HG03159 (cell line): Measurements from ENCODE around the gene MSI2.

Experiments
- ATAC-seq: cut with Tn5 transposase; IDR thresholded peaks from one replicate; pipeline ENCODE4 v1.9.1; 2021; ENCODE audit warnings: mild to moderate bottlenecking, moderate library complexity; ENCODE audit not compliant: unreplicated experiment

MSI2 gene

GRCh38 chr17:57338257-57338914 lies 82.1 kb downstream of the MSI2 start:
- ATAC-seq: peak; percentile 67

DNA sequence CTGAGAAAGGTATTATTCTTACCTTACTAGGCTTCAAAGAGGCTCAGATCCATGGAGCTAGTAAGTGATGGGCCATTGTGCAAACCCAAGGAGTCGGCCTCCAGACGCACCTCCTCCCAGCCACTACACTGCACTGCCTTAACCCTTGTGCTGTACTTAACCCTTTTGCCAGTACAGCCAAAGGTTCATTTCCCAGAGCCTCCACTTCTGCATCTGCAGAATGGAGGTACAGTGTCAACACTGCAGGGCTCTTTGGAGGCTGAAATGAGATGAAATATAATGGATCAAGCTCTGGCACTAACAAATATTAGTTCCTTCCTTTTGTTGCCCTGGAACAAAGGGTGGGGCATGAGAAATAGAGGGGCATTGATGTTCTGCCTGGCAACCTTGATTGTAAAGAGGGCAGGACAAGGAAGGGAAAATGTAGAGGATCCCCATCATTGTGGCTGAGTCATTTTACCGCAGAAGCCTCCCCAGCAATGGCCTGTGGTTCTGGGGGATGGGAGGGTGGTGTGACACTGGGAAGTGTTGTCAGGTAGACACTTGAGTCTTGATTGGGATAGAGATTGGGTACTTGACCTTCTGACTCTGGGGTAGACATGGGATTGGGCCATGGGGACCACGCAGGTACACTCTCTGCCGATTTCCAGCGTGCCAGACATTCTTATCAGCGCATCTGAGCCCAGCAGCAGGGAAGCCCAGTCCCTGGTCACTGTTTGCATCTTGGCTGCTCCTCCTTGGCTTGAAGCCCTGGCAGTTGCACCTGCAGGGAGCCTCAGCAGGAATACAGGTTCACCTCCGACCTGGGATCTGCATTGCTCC lies 84.0 kb downstream of the MSI2 start:
- no peak for ATAC-seq

GRCh38 chr17:57341611-57342540 lies 85.6 kb downstream of the MSI2 start:
- no peak for ATAC-seq

DNA sequence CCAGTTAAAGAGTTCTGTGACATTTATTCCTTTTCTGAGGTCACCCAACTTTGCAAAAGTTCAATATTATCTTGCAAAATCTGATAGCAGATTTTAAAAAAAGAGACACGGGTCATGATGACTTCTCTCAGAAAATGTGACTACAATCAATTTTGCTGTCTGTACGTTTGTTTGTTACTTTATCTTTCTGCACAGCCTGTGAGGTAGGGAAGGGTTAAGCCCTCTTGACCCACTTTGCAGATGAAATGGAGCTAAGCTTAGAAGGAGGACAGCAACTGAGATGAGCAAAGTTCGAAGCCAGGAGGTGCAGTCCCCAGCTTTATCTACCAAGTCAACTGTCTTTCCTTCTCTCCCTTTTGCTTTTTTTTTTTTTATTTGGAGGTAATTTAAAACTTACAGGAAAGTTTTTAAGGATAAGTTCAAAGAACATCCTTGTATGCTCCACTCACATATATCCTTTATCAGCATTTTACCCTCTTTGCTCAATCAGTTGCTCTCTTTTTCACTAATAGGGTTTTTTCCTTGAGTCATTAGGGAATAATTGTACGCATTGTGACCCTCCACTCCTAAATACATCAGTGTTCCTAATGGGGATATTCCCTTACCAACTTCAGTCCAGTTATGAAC lies 86.8 kb downstream of the MSI2 start:
- ATAC-seq: no peak

GRCh38 chr17:57343717-57344116 lies 87.4 kb downstream of the MSI2 start:
- no peak for ATAC-seq

DNA sequence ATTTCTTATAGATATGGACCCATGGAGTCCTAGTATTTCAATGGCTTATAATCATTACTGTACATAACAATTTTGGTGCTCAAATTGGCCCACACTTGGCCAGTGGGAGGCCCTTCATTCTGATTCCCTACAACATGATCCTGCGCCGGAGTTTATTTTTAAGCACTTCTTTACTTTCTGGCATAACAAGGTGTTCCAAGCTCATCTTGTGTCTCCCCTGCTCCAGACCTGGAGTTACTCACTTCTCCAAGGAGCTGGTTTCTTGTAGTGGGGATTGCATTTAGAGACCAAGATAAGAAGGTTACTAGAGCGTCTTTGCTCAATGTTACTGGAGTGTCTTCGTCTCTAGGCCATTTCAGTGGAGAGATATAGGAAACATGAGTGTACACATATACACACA lies 87.9 kb downstream of the MSI2 start:
- ATAC-seq: no peak

DNA sequence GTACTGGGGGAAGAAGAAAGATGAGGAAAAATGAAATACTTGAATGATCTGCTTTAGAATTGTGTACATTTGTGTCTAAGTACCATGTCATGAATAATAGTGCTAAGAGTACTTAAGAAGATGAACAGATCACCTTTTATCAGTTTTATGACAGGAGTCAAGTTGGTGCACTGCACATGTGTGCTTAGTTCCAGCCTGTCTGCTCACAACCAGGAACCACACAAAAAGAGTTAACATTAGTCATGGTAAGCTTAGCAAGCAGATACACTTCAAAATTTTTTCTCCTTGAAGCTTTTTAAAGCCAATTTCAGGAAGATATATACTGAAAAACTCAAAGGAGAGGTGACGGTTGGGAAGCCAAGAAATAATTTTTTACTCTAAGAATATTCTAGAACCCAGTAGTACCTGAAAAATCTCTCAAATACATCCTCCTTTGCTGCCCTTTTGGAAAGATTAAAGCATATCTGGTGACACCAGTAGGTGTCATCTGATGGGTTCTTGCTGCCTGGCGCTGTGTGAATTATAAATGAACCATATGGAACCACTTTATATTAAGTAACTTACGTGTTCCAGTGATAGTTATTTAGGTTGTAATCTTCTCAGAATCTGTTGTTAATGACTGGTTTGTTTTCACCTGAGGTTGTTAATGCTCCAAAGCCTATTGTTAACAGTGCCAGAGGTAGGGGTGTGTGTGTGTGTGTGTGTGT lies 93.4 kb downstream of the MSI2 start:
- no peak for ATAC-seq

DNA sequence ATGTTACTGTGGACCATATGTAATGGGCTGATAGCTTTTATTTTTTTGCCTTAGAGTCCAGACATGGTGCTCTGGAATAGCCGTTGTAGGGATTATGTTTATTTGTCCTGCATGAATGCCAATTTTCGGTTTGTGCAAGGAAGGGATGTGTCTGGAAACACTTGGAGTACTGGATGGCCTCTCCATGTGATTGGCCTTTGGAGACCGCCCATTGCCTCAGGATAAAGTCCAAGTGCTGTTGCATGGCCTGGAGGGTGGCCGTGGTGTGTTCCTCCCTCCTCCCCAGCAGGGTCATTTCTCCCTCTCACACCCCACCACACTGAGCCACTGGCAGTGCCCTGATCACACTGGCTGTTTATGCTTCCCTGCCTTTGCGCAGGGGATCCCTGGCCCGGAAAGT lies 93.9 kb downstream of the MSI2 start:
- ATAC-seq: no peak

GRCh38 chr17:57352665-57353175 lies 96.4 kb downstream of the MSI2 start:
- ATAC-seq: no peak

DNA sequence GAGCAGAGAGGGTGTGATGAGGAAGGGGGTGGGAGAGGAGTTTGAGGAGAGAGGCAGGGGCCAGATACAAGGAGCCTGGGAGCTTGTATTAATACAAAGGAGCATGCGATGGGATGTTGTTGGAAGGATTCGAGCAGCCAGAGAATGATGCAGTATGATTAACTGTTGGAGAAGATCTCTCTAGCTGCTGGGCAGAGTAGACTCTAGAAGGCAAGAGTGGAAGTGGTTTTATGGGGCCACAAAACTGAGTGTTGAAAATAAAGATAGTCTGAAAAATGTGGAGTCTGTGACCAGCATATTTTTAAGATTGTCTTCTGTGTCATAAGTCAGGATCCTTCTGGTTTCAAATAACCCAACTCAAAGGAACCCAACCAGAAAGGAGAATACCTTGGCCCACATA lies 98.3 kb downstream of the MSI2 start:
- no peak for ATAC-seq

GRCh38 chr17:57355090-57355859 lies 99.0 kb downstream of the MSI2 start:
- no peak for ATAC-seq

- ATAC-seq: no peak
Measured at GRCh38 chr17:57356153-57356718, 99.9 kb downstream of the MSI2 start.

- ATAC-seq: peak; percentile 62
Measured at GRCh38 chr17:57356719-57357391, 100.5 kb downstream of the MSI2 start.

GRCh38 chr17:57357392-57357784 lies 101.1 kb downstream of the MSI2 start:
- peak; percentile 47 for ATAC-seq

DNA sequence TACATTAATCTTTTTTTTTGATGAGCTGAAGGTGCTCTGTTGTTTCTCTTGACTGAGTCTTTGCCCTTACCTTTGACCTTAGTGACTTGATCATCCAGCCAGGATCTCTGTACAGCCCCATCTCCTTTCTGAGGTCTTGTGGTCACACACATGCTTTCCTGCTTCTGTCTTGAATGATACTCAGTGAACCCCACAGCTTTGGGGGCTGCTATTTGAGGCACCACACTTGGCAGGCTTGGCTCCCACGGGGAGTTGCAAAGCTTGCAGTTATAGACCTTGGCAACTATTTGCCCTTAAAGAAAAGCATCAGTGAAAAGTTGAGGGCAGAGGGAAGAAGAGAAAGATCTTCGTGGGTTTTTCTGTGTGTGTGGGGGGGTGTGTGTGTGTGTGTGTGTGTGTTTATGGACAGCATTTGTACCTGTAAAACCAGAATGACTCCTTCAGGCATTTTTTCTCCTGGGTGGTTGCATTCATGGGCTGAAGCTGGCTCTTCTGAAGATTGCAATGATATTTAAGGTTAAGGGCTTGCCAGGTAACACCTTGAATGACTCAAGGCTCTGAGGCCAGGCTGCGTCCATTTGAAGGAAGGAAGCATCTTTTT lies 101.6 kb downstream of the MSI2 start:
- peak; percentile 36 for ATAC-seq

DNA sequence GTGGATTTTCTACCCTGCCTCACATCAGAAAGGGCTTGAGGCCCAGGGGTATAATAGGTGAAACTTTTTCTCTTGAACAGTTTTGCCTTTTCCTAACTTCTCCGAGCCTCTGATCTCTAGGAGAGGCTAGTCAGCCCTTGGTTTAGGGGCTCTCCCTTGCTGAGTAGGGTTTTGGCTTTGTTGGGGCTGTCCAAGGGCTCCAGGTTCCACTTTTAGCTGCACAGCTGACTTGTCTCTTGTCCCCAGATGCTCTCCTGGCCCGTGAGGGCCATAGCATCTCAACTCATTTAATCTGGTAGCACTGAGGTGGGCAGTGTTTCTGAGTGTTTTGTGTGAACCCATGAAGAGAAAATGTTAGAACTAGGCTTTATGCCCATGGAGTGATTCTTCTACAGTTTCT lies 103.9 kb downstream of the MSI2 start:
- no peak for ATAC-seq

GRCh38 chr17:57362797-57363556 lies 106.7 kb downstream of the MSI2 start:
- ATAC-seq: no peak
